ENCODE measurements around the gene CEP112. TPM values are rescaled to one million over a fixed set of nuclear protein-coding genes. Genes with fewer than 3 reads are reported as not detected.

CEP112 gene
- total RNA-seq, 1 donor from 2014 or later = 9.5 TPM

GRCh38 chr17:66234611-66235010, 42.7 kb upstream of the CEP112 start:
- Mint-ChIP-seq H3K9me3 (ENCODE audit: unreplicated experiment) (no peaks in the 10 kb centered on the region), H3K36me3 (ENCODE audit: unreplicated experiment) (no peaks in the 10 kb centered on the region), H3K27ac (ENCODE audit: unreplicated experiment) (no peak overlapping the region), H3K4me1 (ENCODE audit: unreplicated experiment) (no peaks in the 10 kb centered on the region), H3K27me3 (ENCODE audit: unreplicated experiment) (peaks cover 11% of the 10 kb centered on the region), H3K4me3 (ENCODE audit: unreplicated experiment) (no peak overlapping the region)
- no peak for TF ChIP-seq CTCF (IDR thresholded peaks at IDR 0.05)
- no peak for DNase-seq (ENCODE audit: extremely low spot score, unreplicated experiment)

- no peaks in the 10 kb centered on the region for H3K4me1 Mint-ChIP-seq (ENCODE audit: unreplicated experiment)
- H3K36me3 Mint-ChIP-seq (ENCODE audit: unreplicated experiment) = no peaks in the 10 kb centered on the region
- H3K4me3 Mint-ChIP-seq (ENCODE audit: unreplicated experiment) = no peak overlapping the region
- H3K27me3 Mint-ChIP-seq (ENCODE audit: unreplicated experiment) = peaks cover 14% of the 10 kb centered on the region
- H3K9me3 Mint-ChIP-seq (ENCODE audit: unreplicated experiment) = no peaks in the 10 kb centered on the region
- no peak for TF ChIP-seq CTCF (IDR thresholded peaks at IDR 0.05)
- no peak overlapping the region for H3K27ac Mint-ChIP-seq (ENCODE audit: unreplicated experiment)
- no peak for DNase-seq (ENCODE audit: extremely low spot score, unreplicated experiment)
These were observed 41.3 kb upstream of the CEP112 start for GRCh38 chr17:66233023-66233753.

GRCh38 chr17:66230922-66231591, 39.1 kb upstream of the CEP112 start:
- H3K9me3 Mint-ChIP-seq (ENCODE audit: unreplicated experiment) = no peaks in the 10 kb centered on the region
- no peak overlapping the region for H3K4me3 Mint-ChIP-seq (ENCODE audit: unreplicated experiment)
- no peak overlapping the region for H3K27ac Mint-ChIP-seq (ENCODE audit: unreplicated experiment)
- no peak for DNase-seq (ENCODE audit: extremely low spot score, unreplicated experiment)
- no peaks in the 10 kb centered on the region for H3K36me3 Mint-ChIP-seq (ENCODE audit: unreplicated experiment)
- H3K27me3 Mint-ChIP-seq (ENCODE audit: unreplicated experiment) = peaks cover 21% of the 10 kb centered on the region
- no peak for TF ChIP-seq CTCF (IDR thresholded peaks at IDR 0.05)
- no peaks in the 10 kb centered on the region for H3K4me1 Mint-ChIP-seq (ENCODE audit: unreplicated experiment)

- Mint-ChIP-seq H3K9me3 (ENCODE audit: unreplicated experiment) (no peaks in the 10 kb centered on the region), H3K27me3 (ENCODE audit: unreplicated experiment) (peaks cover 27% of the 10 kb centered on the region), H3K4me1 (ENCODE audit: unreplicated experiment) (no peaks in the 10 kb centered on the region), H3K36me3 (ENCODE audit: unreplicated experiment) (no peaks in the 10 kb centered on the region), H3K4me3 (ENCODE audit: unreplicated experiment) (no peak overlapping the region), H3K27ac (ENCODE audit: unreplicated experiment) (no peak overlapping the region)
- no peak for DNase-seq (ENCODE audit: extremely low spot score, unreplicated experiment)
- TF ChIP-seq CTCF (IDR thresholded peaks at IDR 0.05) = no peak
These were observed 38.0 kb upstream of the CEP112 start for GRCh38 chr17:66229783-66230538.

Data from osteocyte (in vitro differentiated cells).